ENCODE results near the gene PEAR1. TPM values are rescaled to one million over a fixed set of nuclear protein-coding genes. Genes with fewer than 3 reads are reported as not detected.

The PEAR1 gene
- total and polyA plus RNA-seq, 2 of the 8 experiments (the other 6 are each of a cell fraction or from before 2014, with no cell fraction given): 0.63 to 0.71 TPM

DNA sequence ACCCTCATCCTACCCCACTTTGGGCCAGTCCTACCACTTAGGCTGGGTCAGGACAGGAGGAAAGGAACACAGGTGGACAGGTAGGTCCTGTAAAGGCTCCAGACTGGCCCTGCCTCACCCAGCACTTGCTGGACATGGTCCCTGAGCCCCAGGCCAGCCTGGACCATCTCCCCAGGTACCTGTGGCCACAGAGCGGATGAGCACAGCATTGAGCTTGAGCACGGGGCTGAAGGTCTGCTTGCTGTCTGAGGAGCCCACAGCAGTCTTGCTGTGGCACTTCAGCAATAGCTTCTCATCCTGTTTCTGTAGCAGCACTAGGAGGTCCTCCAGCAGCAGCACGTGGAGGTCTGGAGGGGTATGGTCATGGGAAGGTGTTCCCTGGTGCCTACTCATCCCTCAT lies 50.2 kb downstream of the PEAR1 start (continued):
- TF ChIP-seq TBP (IDR thresholded peaks at IDR 0.05; ENCODE audit: low read depth, low read length) (no peak), NRF1 (IDR thresholded peaks at IDR 0.05; ENCODE audit: low read depth, low read length) (no peak), RAD21 (IDR thresholded peaks at IDR 0.05 in 1 of 2, conservative IDR thresholded peaks at IDR 0.05 in 1 of 2; ENCODE audit: low read depth in 2 of 2, low read length in 2 of 2) (no peak), SIX5 (IDR thresholded peaks at IDR 0.05; ENCODE audit: low read depth, low read length) (no peak), CHD1 (IDR thresholded peaks at IDR 0.05; ENCODE audit: low read depth, low read length) (no peak), JUN (IDR thresholded peaks at IDR 0.05; ENCODE audit: low read depth, low read length) (no peak), CBX5 (IDR thresholded peaks at IDR 0.05; ENCODE audit: low read depth, low read length) (no peak), CBX8 (IDR thresholded peaks at IDR 0.05; ENCODE audit: borderline replicate concordance, low read depth, low read length) (no peak), POLR2AphosphoS5 (IDR thresholded peaks at IDR 0.05; ENCODE audit: low read depth, low read length) (no peak)
